ENCODE data around the gene PVR. TPM values are rescaled to one million over a fixed set of nuclear protein-coding genes. Genes with fewer than 3 reads are reported as not detected.

The PVR gene
- total RNA-seq, 2 donors from 2014 or later: 44.7 to 54.6 TPM

GRCh38 chr19:44658069-44658733, 14.5 kb downstream of the PVR start:
- H3K9me3 ChIP-seq: no peaks in the 10 kb centered on the region
- H3K27me3 ChIP-seq: no peaks in the 10 kb centered on the region
- no peaks in the 10 kb centered on the region for H3K4me1 ChIP-seq
- H3K36me3 ChIP-seq: peaks cover 10% of the 10 kb centered on the region
- no peak overlapping the region for H3K4me3 ChIP-seq
- no peak for DNase-seq
- TF ChIP-seq CTCF (IDR thresholded peaks at IDR 0.05): no peak
- intact Hi-C loops (cut with DNase I): loop anchor here (5.0 kb wide), 1 partner anchor 86 kb away; no protein-coding TSS in a partner anchor
- no peak overlapping the region for H3K27ac ChIP-seq
- H3K9ac ChIP-seq (ENCODE audit: low read depth in 2 of 2, low read length in 2 of 2): no peak overlapping the region

- no peaks in the 10 kb centered on the region for H3K9me3 ChIP-seq
- no peak overlapping the region for H3K4me3 ChIP-seq
- H3K9ac ChIP-seq (ENCODE audit: low read depth in 2 of 2, low read length in 2 of 2): no peak overlapping the region
- peaks cover 13% of the 10 kb centered on the region for H3K36me3 ChIP-seq
- intact Hi-C loops (cut with DNase I): no loop called here
- no peak for DNase-seq
- TF ChIP-seq CTCF (IDR thresholded peaks at IDR 0.05): no peak
- H3K27ac ChIP-seq: no peak overlapping the region
- H3K4me1 ChIP-seq: no peaks in the 10 kb centered on the region
- no peaks in the 10 kb centered on the region for H3K27me3 ChIP-seq
Measured at GRCh38 chr19:44660081-44660480, 16.4 kb downstream of the PVR start.

GRCh38 chr19:44661205-44661604, 17.5 kb downstream of the PVR start:
- intact Hi-C loops (cut with DNase I): no loop called here
- H3K9ac ChIP-seq (ENCODE audit: low read depth in 2 of 2, low read length in 2 of 2): no peak overlapping the region
- H3K4me1 ChIP-seq: no peaks in the 10 kb centered on the region
- no peaks in the 10 kb centered on the region for H3K9me3 ChIP-seq
- no peak overlapping the region for H3K27ac ChIP-seq
- DNase-seq: no peak
- H3K36me3 ChIP-seq: peaks cover 7% of the 10 kb centered on the region
- TF ChIP-seq CTCF (IDR thresholded peaks at IDR 0.05): no peak
- no peak overlapping the region for H3K4me3 ChIP-seq
- H3K27me3 ChIP-seq: no peaks in the 10 kb centered on the region

- intact Hi-C loops (cut with DNase I): no loop called here
- no peak for DNase-seq
- no peak overlapping the region for H3K4me3 ChIP-seq
- H3K27me3 ChIP-seq: no peaks in the 10 kb centered on the region
- no peaks in the 10 kb centered on the region for H3K4me1 ChIP-seq
- H3K36me3 ChIP-seq: peaks cover 6% of the 10 kb centered on the region
- no peak for TF ChIP-seq CTCF (IDR thresholded peaks at IDR 0.05)
- no peaks in the 10 kb centered on the region for H3K9me3 ChIP-seq
- no peak overlapping the region for H3K27ac ChIP-seq
- H3K9ac ChIP-seq (ENCODE audit: low read depth in 2 of 2, low read length in 2 of 2): no peak overlapping the region
Measured at GRCh38 chr19:44661904-44662303, 18.2 kb downstream of the PVR start.

GRCh38 chr19:44662691-44663385, 19.1 kb downstream of the PVR start:
- Histone ChIP-seq H3K9ac (ENCODE audit: low read depth in 2 of 2, low read length in 2 of 2) (no peak overlapping the region), H3K9me3 (no peaks in the 10 kb centered on the region), H3K4me3 (no peak overlapping the region), H3K27me3 (no peaks in the 10 kb centered on the region), H3K27ac (no peak overlapping the region), H3K4me1 (no peaks in the 10 kb centered on the region), H3K36me3 (peaks cover 6% of the 10 kb centered on the region)
- no peak for TF ChIP-seq CTCF (IDR thresholded peaks at IDR 0.05)
- DNase-seq: no peak
- intact Hi-C loops (cut with DNase I): no loop called here
